CD4-positive, CD25-positive, alpha-beta regulatory T cell (primary cell): ENCODE results near the gene PANK4. TPM values are rescaled to one million over a fixed set of nuclear protein-coding genes. Genes with fewer than 3 reads are reported as not detected.
"Not testable (repeated sequence)": the region's sequence is repeated elsewhere in the genome, so short reads cannot be mapped to it uniquely, and the experiment has no call there.

Experiments
- ATAC-seq, 2 donors: fragments of 150-1000 bp; cut with Tn5 transposase; one replicate each; pipeline ENCODE4 v1.10.0; 2021; ENCODE audit warnings: low read depth in 2 of 2, moderate number of reproducible peaks in 2 of 2, moderate library complexity in 1 of 2
- DNase-seq, 3 donors: peaks; one replicate each; pipeline versions ENCODE4 v3.0.0 to v3.0.0-alpha.2; 2012 to 2022; ENCODE audit warnings: mixed read lengths in 1 of 3
- H3K27ac ChIP-seq: one replicate; pipeline ENCODE4 v1.7.0; 2013; ENCODE audit warnings: mild to moderate bottlenecking, low read length; ENCODE audit not compliant: insufficient read depth, poor library complexity, severe bottlenecking
- H3K27me3 ChIP-seq: one replicate; pipeline ENCODE4 v1.7.0; 2013; ENCODE audit warnings: low read length; ENCODE audit not compliant: control insufficient read depth, insufficient read depth
- H3K36me3 ChIP-seq: one replicate; pipeline ENCODE4 v1.7.0; 2013; ENCODE audit warnings: mild to moderate bottlenecking, low read length, moderate library complexity; ENCODE audit not compliant: control insufficient read depth, insufficient read depth
- H3K4me1 ChIP-seq: 2 replicates; pipeline ENCODE4 v1.7.0; 2013; ENCODE audit warnings: mild to moderate bottlenecking, low read length; ENCODE audit not compliant: insufficient read depth, control insufficient read depth, poor library complexity, severe bottlenecking
- H3K4me3 ChIP-seq: one replicate; pipeline ENCODE4 v1.7.0; 2013; ENCODE audit warnings: low read depth, mild to moderate bottlenecking, low read length, moderate library complexity
- H3K9me3 ChIP-seq, 2 experiments: 1 replicate in 1 of 2; 2 replicates in 1 of 2; pipeline ENCODE4 v1.7.0; 2013; ENCODE audit warnings: low read length in 2 of 2, mild to moderate bottlenecking in 1 of 2, moderate library complexity in 1 of 2; ENCODE audit not compliant: control insufficient read depth in 2 of 2
- H3K27ac Mint-ChIP-seq, 3 donors: one replicate each; pipeline ENCODE4 v1.8.0; 2020 to 2022; ENCODE audit warnings: mild to moderate bottlenecking in 3 of 3, mixed read lengths in 3 of 3, moderate library complexity in 2 of 3
- H3K27me3 Mint-ChIP-seq: one replicate; pipeline ENCODE4 v1.8.0; 2022; ENCODE audit warnings: mild to moderate bottlenecking, mixed read lengths
- H3K36me3 Mint-ChIP-seq: one replicate; pipeline ENCODE4 v1.8.0; 2020; ENCODE audit warnings: mixed read lengths
- H3K4me1 Mint-ChIP-seq, 4 donors: one replicate each; pipeline ENCODE4 v1.8.0; 2020 to 2022; ENCODE audit warnings: mixed read lengths in 4 of 4, mild to moderate bottlenecking in 1 of 4
- H3K4me3 Mint-ChIP-seq, 4 donors: one replicate each; pipeline ENCODE4 v1.8.0; 2020 to 2022; ENCODE audit warnings: mild to moderate bottlenecking in 4 of 4, mixed read lengths in 4 of 4, moderate library complexity in 3 of 4
- H3K9me3 Mint-ChIP-seq, 7 donors: one replicate each; pipeline ENCODE4 v1.8.0; 2020 to 2022; ENCODE audit warnings: mixed read lengths in 7 of 7, mild to moderate bottlenecking in 3 of 7, moderate library complexity in 2 of 7
- polyA plus RNA-seq, 4 donors: library from polyadenylated mRNA; unstranded; fragments of 300-500 nt; fragmentation: Illumina TruSeq; gene quantifications; one replicate each; pipeline ENCODE4 v1.2.3, GENCODE V29; 2021
- total RNA-seq: library from RNA; stranded (reverse); gene quantifications from one replicate; pipeline ENCODE4 v1.2.3, GENCODE V29; 2022

PANK4 gene
- total RNA-seq (66.6 TPM), polyA plus RNA-seq (10 to 100 TPM; 16.8 to 23.7 (median 17.3) TPM)

DNA sequence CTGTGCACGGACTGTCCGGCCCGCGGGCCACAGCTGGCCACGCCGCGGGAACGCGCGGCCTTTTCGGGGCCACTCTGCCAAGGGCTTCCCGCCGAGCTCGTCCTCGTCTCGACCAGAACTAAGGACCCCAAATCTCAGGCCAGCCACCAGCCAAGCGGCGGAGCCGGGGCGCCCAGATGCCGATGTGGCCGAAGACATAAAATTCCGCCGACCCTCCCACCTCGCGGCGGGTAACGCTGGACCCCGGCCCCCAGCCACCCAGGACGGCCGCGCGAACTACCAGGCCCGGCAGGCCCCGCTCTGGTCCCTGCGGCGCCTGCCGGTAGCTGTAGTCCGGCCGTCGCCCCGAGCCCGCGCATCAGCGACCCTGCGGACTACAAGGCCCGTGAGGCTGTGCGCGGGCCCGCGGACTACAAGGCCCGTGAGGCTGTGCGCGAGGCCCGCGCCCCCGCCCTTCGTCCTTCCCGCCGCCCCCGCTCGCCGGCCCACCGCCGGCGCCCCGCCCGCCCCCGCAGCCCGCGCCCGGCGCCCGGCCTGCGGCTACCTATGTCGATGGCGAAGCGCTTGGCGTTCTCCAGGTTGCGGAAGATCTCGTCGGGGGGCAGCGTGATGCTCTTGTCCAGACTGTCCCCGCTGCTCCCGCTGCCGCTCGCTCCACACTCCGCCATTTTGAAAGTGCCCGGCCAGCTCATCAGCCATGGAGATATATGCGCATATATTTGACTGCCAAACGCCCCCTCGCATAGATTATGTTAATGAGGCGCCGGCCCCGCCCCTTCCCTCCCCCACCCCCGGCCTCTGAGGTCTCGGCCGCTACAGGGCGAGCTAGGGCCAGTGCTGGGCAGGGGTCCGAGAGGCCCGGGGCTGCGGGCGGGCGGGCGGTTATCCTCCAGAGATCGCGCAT, at the start of gene PANK4:
PANK4 (minus strand) TSS at position 677 of the 904 bp plus-strand sequence; CDS start at position 668, 9 bp downstream.
- H3K4me1 Mint-ChIP-seq: peaks cover 18 to 55% (median 34%) of the 10 kb centered on the region in 4 donors
- Histone ChIP-seq H3K4me1 (peaks cover 69% of the 10 kb centered on the region), H3K27ac (peak within 1 kb of the TSS; percentile 80), H3K9me3 (no peaks in the 10 kb centered on the region), H3K4me3 (peak within 1 kb of the TSS; percentile 84), H3K36me3 (peaks cover 7% of the 10 kb centered on the region), H3K27me3 (no peaks in the 10 kb centered on the region)
- ATAC-seq (peak; percentile 91 to 95), DNase-seq (peak; percentile 84 to 97 (median 89))
- H3K36me3 Mint-ChIP-seq: peaks cover 2% of the 10 kb centered on the region
- peak within 1 kb of the TSS; percentile 93 to 99 (median 96) for H3K4me3 Mint-ChIP-seq
- H3K27me3 Mint-ChIP-seq: peaks cover 23% of the 10 kb centered on the region
- H3K9me3 Mint-ChIP-seq: no peaks in the 10 kb centered on the region
- peak within 1 kb of the TSS; percentile 79 to 98 (median 90) for H3K27ac Mint-ChIP-seq

DNA sequence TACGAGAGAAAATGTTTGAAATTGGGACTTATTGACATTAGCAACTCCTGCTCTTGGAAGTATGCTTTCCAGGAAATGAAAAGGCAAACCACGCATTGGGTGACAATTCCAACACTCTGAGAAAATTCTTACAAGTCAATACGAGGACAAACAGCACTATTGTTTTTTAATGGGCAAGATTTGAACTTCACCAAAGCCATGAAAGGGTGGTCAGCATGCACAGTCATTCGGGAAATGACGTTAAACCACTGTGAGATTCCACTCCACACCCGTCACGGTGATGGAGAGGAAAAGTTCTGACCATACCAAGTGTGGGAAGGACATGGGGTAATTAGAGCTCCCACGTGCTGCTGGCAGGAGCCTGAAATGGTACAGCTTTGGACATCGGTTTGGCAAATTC, 48.0 kb upstream of the PANK4 start:
- Mint-ChIP-seq H3K27me3 (no peaks in the 10 kb centered on the region), H3K4me3 (no peak overlapping the region), H3K27ac (no peak overlapping the region), H3K36me3 (peaks cover 6% of the 10 kb centered on the region), H3K4me1 (peaks cover 5 to 40% (median 15%) of the 10 kb centered on the region in 4 donors), H3K9me3 (peaks cover 0 to 9% (median 7%) of the 10 kb centered on the region in 7 donors)
- Histone ChIP-seq H3K4me1 (peaks cover 36% of the 10 kb centered on the region), H3K4me3 (no peak overlapping the region), H3K36me3 (no peaks in the 10 kb centered on the region), H3K9me3 (peaks cover 0 to 8% of the 10 kb centered on the region in 2 experiments), H3K27ac (no peak overlapping the region), H3K27me3 (no peaks in the 10 kb centered on the region)
- DNase-seq (no peak), ATAC-seq (no peak)

DNA sequence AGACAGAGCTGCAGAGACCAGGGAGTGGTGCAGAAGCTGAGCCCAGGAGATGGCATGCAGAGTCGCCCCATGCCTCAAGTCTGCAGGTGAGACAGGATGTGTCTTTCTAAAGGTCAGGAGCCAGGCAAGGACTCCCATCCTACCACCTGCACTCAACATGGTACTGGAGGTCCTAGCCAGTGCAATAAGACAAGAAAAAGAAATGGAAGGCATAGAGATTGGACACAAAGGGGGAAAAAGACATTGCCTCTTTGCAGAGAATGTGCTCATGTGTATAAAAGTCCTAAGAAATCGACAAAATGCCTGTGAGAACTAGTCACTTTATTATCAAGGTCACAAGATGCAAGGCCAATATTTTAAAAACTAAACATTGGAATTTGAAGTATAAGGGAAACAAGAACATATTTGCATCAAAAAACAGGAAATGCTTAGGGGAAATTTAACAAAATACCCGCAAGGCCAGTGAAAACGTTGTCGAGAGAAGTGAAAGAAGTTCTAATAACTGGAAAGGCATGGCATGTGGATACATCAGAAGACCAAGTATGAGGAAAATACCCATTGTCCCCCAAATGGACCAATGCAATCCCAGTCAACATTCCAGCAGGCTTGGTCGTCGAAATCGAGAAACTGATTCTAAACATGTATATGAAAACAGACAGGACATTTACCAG, 47.0 kb upstream of the PANK4 start:
- H3K27ac ChIP-seq: no peak overlapping the region
- no peak for ATAC-seq
- H3K4me3 Mint-ChIP-seq: peak overlapping the region in 1 of 4 donors; percentile 69
- H3K4me3 ChIP-seq: no peak overlapping the region
- H3K4me1 ChIP-seq: peaks cover 26% of the 10 kb centered on the region
- no peak overlapping the region for H3K27ac Mint-ChIP-seq
- H3K27me3 ChIP-seq: no peaks in the 10 kb centered on the region
- peaks cover 6% of the 10 kb centered on the region for H3K36me3 Mint-ChIP-seq
- no peaks in the 10 kb centered on the region for H3K27me3 Mint-ChIP-seq
- peaks cover 0 to 9% (median 7%) of the 10 kb centered on the region in 7 donors for H3K9me3 Mint-ChIP-seq
- no peaks in the 10 kb centered on the region for H3K36me3 ChIP-seq
- H3K9me3 ChIP-seq: peaks cover 0 to 8% of the 10 kb centered on the region in 2 experiments
- H3K4me1 Mint-ChIP-seq: peaks cover 0 to 30% (median 7%) of the 10 kb centered on the region in 4 donors
- DNase-seq: no peak

DNA sequence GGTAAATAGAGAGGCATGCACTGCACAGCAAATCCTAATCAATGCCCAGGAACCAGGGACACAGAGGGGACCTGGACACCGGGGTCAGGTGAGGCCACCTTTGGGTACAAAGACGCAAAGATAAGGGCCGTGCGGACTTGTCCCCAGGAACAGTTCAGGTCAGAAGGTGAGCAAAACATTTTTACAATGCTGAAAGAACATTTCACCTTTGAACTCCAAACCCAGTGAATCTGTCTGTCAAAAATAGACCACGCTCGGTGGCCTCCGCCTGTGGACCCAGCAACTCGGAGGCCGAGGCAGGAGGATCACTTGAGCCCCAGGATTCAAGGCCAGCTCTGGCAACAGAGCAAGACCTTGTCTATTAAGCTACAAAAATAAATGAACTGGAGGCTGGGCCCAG, 45.0 kb upstream of the PANK4 start:
- Mint-ChIP-seq H3K9me3 (peaks cover 0 to 9% (median 7%) of the 10 kb centered on the region in 7 donors), H3K27ac (no peak overlapping the region), H3K27me3 (no peaks in the 10 kb centered on the region), H3K36me3 (peaks cover 6% of the 10 kb centered on the region), H3K4me3 (no peak overlapping the region), H3K4me1 (peaks cover 0 to 14% (median 3%) of the 10 kb centered on the region in 4 donors)
- Histone ChIP-seq H3K4me1 (peaks cover 7% of the 10 kb centered on the region), H3K27me3 (no peaks in the 10 kb centered on the region), H3K36me3 (no peaks in the 10 kb centered on the region), H3K27ac (no peak overlapping the region), H3K4me3 (no peak overlapping the region), H3K9me3 (peaks cover 0 to 8% of the 10 kb centered on the region in 2 experiments)
- ATAC-seq (no peak), DNase-seq (no peak)

DNA sequence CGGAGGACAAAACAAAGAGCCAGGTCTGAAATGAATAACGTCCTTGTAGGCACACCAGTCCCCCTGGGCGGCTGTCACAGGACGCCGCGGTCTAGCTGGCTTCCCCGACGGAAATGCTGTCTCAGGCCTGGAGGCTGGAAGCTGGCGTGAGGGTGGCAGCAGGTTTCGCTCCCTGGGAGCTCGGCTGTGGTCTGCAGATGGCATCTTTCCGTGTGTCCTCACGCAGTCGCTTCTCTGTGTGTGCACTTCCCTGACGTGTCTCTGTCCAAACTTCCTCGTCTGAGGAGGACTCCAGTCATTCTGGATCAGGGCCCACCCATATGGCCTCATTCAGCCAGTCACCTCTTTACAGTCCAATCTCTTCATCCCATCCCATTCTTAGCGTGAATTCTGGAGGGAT, 43.9 kb upstream of the PANK4 start:
- H3K27ac Mint-ChIP-seq: no peak overlapping the region
- peaks cover 6% of the 10 kb centered on the region for H3K36me3 Mint-ChIP-seq
- peaks cover 0 to 8% (median 3%) of the 10 kb centered on the region in 4 donors for H3K4me1 Mint-ChIP-seq
- peaks cover 0 to 9% (median 7%) of the 10 kb centered on the region in 7 donors for H3K9me3 Mint-ChIP-seq
- Histone ChIP-seq H3K27ac (no peak overlapping the region), H3K4me3 (no peak overlapping the region), H3K27me3 (no peaks in the 10 kb centered on the region), H3K36me3 (no peaks in the 10 kb centered on the region), H3K4me1 (no peaks in the 10 kb centered on the region), H3K9me3 (peaks cover 0 to 8% of the 10 kb centered on the region in 2 experiments)
- no peak for DNase-seq
- no peak overlapping the region for H3K4me3 Mint-ChIP-seq
- no peak for ATAC-seq
- H3K27me3 Mint-ChIP-seq: no peaks in the 10 kb centered on the region

DNA sequence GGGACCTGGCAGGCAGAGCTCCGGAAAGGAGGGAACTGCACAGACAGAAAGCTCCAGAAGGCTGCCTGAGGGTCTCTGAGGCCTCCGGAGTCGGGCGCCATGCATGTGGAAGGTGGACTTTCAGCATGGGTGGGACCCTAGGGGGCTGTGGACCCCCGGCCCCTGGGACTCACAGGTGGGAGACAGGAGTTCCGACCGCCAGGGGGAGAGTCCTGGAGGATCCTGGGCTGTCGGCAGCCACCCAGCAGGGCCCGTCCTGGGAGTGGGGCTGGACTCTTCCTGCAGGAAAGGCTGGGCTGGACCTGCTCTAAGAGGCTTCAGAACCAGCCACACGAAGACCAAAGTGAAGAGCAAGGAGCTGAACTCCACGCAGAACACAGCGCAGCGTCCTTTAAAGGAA, 43.3 kb upstream of the PANK4 start:
- not testable (repeated sequence) for H3K4me1 ChIP-seq, H3K27me3 ChIP-seq, H3K36me3 ChIP-seq, H3K27ac ChIP-seq, H3K9me3 ChIP-seq, H3K27me3 Mint-ChIP-seq, H3K36me3 Mint-ChIP-seq, H3K9me3 Mint-ChIP-seq, H3K4me1 Mint-ChIP-seq, DNase-seq, ATAC-seq, H3K4me3 Mint-ChIP-seq, H3K27ac Mint-ChIP-seq, H3K4me3 ChIP-seq

DNA sequence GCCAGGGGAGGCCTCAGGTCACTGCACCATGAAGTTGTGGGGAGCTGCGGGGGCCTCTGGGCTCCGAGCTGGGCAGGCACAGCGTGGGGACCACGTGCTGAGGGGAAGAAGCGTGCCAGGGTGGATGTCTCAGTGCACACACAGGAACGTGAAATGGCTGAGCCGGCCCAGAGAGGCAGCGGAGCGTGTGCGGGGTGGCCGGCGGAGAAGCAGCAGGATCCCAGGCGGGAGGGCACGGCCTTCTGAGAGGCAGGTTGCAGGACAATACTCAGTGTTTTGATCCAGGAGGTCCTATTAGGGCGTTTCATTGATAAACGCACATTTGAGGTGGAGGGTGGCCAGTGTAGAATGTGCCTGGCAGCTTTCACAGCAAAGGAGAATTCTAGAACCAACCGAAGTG, 42.7 kb upstream of the PANK4 start:
- ATAC-seq (no peak), DNase-seq (no peak)

More for the DNA sequence above, 42.7 kb upstream of the PANK4 start:
- Histone ChIP-seq H3K27me3 (no peaks in the 10 kb centered on the region), H3K4me3 (no peak overlapping the region), H3K9me3 (peaks cover 0 to 8% of the 10 kb centered on the region in 2 experiments), H3K4me1 (no peaks in the 10 kb centered on the region), H3K27ac (no peak overlapping the region), H3K36me3 (no peaks in the 10 kb centered on the region)
- Mint-ChIP-seq H3K9me3 (peaks cover 0 to 9% (median 7%) of the 10 kb centered on the region in 7 donors), H3K36me3 (peaks cover 6% of the 10 kb centered on the region), H3K4me3 (no peak overlapping the region), H3K27ac (no peak overlapping the region), H3K27me3 (no peaks in the 10 kb centered on the region), H3K4me1 (peaks cover 0 to 8% (median 2%) of the 10 kb centered on the region in 4 donors)
